ENCODE data around the gene FAM200A.

FAM200A gene

DNA sequence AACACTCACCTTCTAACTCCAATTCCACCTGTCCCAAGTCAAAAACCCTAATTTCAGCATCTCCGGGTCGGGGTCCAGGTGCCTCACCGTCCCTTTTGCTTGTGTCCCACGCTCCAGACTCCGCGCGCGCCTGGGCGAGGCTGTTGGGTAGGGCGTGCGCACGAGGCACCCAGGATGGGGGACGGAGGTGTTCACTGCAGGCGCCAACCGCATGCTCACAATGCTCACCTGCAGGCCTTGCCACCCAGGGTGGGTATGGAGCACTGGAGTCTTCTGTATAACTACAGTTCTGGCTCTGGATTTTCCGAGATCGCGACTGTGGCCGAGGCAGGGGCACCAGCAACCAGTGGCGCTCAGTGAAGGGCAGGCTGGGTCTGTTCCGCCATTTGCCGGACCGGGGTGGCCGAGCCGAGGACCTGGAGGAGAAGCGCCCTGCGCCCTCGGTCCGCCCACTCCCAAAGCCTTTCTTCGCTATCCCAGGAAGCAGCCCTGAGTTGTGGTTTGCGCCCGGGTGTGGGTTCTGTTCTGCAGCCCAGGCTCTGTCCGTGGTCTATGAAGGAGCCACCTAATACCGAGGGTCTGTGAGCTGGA lies 8.7 kb downstream of the FAM200A start:
- DNase-seq (ENCODE audit: low read depth): no peak
- H3K4me3 ChIP-seq (ENCODE audit: low read depth, low read length): no peak overlapping the region
- no peak for TF ChIP-seq CTCF (IDR thresholded peaks at IDR 0.05; ENCODE audit: control insufficient read depth, extremely low read depth, insufficient read depth)

DNA sequence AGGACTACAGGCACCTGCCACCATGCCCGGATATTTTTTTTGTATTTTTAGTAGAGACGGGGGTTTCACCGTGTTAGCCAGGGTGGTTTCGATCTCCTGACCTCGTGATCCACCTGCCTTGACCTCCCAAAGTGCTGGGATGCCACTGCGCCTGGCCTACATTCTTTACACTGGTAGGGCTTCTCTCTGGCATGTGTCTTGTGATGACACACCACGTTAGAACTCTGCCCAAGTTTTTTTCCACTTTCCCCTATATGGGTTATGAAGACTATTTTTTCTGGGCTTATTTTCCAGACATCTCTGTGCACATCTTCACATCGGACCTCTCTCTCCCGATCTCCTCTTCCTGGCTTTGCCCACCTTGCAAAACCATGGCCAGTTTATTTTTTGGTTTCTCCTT lies 10.7 kb downstream of the FAM200A start:
- DNase-seq (ENCODE audit: low read depth): no peak
- no peak for TF ChIP-seq CTCF (IDR thresholded peaks at IDR 0.05; ENCODE audit: control insufficient read depth, extremely low read depth, insufficient read depth)

GRCh38 chr7:99540542-99540941 lies 11.4 kb downstream of the FAM200A start:
- DNase-seq (ENCODE audit: low read depth): no peak
- TF ChIP-seq CTCF (IDR thresholded peaks at IDR 0.05; ENCODE audit: control insufficient read depth, extremely low read depth, insufficient read depth): no peak
- H3K4me3 ChIP-seq (ENCODE audit: low read depth, low read length): no peak overlapping the region

More for the DNA sequence above, 10.7 kb downstream of the FAM200A start:
- H3K4me3 ChIP-seq (ENCODE audit: low read depth, low read length): no peak overlapping the region

- no peak overlapping the region for H3K4me3 ChIP-seq (ENCODE audit: low read depth, low read length)
- no peak for TF ChIP-seq CTCF (IDR thresholded peaks at IDR 0.05; ENCODE audit: control insufficient read depth, extremely low read depth, insufficient read depth)
- no peak for DNase-seq (ENCODE audit: low read depth)
These were observed 12.6 kb downstream of the FAM200A start for GRCh38 chr7:99539213-99539811.

GRCh38 chr7:99535667-99536066 lies 16.2 kb downstream of the FAM200A start:
- no peak for TF ChIP-seq CTCF (IDR thresholded peaks at IDR 0.05; ENCODE audit: control insufficient read depth, extremely low read depth, insufficient read depth)
- DNase-seq (ENCODE audit: low read depth): no peak
- no peak overlapping the region for H3K4me3 ChIP-seq (ENCODE audit: low read depth, low read length)

DNA sequence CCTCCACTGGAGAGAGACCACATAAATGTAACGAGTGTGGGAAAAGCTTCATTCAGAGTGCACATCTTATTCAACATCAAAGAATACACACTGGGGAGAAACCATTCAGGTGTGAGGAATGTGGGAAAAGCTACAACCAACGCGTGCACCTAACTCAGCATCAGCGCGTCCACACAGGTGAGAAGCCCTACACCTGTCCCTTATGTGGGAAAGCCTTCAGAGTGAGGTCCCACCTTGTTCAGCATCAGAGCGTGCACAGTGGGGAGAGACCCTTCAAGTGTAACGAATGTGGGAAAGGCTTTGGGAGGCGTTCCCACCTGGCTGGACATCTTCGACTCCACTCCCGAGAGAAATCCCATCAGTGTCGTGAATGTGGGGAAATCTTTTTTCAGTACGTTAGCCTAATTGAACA lies 20.6 kb downstream of the FAM200A start:
- TF ChIP-seq CTCF (IDR thresholded peaks at IDR 0.05; ENCODE audit: control insufficient read depth, extremely low read depth, insufficient read depth): no peak
- DNase-seq (ENCODE audit: low read depth): no peak
- no peak overlapping the region for H3K4me3 ChIP-seq (ENCODE audit: low read depth, low read length)

Measured in LNCaP clone FGC (cell line).